ENCODE measurements around the gene STUM.
"Not testable (repeated sequence)": the region's sequence is repeated elsewhere in the genome, so short reads cannot be mapped to it uniquely, and the experiment has no call there.

Gene STUM, protein sequence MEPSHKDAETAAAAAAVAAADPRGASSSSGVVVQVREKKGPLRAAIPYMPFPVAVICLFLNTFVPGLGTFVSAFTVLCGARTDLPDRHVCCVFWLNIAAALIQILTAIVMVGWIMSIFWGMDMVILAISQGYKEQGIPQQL

DNA sequence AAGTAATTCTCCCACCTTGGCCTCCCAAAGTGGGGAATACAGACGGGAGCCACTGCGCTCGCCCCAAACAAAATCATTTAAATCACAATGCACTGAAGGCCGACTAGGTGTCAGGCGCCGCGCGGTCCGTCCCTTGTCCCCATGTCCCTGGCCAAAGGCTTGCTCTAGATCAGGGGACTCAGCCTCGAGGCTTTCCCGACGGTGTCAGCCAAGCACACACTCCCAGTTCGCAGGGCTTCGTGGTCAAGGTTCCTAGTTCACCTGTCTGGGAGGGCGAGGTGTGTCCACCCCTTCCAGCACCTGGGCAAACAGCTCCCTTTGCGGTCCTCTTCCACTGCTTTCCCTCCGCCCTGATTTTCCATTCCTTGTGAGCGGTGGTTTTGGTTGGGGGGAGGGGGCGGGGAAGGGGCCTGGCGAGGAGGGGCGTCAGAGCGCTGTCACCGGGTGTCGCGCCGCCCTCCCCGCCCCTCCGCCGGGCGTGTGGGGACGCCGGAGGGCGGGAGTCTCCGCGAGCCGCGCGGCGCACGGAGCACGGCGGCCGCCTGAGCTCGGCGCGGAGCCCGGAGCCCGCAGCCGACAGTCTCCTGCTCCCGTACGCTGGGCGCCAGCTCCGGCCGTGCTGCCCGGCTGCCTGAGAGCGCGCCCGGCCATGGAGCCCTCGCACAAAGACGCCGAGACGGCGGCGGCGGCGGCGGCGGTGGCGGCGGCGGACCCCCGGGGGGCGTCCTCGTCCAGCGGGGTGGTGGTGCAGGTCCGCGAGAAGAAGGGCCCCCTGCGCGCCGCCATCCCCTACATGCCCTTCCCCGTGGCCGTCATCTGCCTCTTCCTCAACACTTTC is at the start of gene STUM:
STUM (plus strand) TSS at position 509 of the 838 bp plus-strand sequence; CDS start at position 650, 141 bp downstream.
- peak; percentile 19 for DNase-seq
- peak; percentile 38 for ATAC-seq

DNA sequence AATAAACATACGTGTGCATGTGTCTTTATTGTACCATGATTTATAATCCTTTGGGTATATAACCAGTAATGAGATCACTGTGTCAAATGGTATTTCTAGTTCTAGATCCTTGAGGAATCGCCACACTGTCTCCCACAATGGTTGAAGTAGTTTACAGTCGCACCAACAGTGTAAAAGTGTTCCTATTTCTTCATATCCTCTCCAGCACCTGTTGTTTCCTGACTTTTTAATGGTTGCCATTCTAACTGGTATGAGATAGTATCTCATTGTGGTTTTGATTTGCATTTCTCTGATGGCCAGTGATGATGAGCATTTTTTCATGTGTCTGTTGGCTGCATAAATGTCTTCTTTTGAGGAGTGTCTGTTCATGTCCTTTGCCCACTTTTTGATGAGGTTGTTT is 48.9 kb upstream of the STUM start:
- not testable (repeated sequence) for DNase-seq, ATAC-seq

DNA sequence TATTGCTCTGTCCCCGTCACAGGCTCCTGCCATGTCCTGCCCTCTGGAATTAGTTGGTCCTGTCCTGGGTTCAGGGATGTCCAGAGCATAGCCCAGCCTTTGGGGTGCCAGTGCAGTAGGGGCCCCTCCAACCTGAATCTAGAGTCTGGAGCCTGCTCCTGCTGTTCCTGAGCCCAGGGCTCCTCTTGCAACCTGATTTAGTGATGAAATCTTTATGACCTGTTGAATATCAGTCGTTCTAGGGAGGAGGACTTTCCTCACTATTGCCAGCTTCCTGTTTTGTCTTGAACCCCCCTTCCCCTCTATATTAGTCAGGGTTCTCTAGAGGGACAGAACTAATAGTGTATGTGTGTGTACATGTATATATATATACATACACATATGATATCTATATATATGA is 42.5 kb upstream of the STUM start:
- DNase-seq (no peak), ATAC-seq (no peak)

DNA sequence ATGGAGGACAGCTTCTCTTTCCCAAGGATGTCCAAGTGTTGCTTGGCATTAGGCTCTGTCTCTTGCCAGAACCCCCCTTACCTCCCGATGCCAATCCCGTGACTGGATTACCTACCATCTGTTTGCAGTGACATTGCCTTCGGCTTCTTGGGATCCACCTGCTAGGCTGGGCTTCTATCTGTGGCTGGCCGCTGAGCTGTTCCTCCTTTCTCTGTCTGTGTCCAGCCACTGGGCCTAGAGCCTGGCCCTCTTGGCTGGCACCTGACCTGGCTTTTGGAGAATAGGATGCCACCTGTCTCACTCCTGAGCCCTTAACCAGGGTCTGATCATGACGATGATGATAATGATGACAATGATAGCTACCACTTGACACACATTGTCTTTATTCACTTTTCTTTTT is 41.6 kb upstream of the STUM start:
- ATAC-seq (no peak), DNase-seq (no peak)

DNA sequence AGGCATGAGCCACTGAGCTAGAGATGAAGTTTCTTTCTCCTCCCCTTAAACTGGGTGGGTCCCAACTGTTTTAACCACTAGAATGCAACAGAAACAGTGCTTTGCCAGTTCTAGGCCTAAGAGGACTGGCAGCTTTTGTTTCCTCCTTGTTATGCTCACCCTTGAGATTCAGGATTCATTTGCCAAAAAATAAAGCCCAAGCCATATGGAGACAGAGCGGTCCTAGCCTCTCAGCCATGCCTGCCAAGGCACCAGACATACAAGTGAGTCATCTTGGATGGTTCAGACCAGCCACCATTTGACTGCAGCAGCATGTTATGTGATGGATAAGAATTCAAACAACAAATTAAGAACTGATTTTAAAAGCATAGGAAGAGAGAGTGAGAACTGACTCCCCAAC is 38.1 kb upstream of the STUM start:
- no peak for ATAC-seq
- no peak for DNase-seq

DNA sequence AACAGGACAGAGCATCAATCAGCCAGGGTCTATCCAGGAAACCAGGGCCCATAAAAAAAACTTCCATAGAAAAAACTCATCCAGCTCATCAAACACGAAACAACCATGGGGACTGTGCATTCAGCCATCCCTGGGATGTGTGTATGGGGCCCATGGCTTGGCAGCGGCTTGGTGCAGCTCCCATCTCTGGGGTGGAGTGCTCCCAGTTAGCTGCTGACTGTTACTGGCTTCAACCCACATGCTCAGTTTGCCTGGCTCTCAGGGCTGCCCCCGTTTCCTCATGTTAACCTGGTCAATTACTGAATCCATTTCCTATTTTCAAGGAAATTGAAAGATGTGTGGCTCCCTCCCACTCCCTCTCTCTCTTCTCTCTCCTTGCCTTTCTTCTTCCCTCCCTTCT is 37.3 kb upstream of the STUM start:
- ATAC-seq (no peak), DNase-seq (no peak)

DNA sequence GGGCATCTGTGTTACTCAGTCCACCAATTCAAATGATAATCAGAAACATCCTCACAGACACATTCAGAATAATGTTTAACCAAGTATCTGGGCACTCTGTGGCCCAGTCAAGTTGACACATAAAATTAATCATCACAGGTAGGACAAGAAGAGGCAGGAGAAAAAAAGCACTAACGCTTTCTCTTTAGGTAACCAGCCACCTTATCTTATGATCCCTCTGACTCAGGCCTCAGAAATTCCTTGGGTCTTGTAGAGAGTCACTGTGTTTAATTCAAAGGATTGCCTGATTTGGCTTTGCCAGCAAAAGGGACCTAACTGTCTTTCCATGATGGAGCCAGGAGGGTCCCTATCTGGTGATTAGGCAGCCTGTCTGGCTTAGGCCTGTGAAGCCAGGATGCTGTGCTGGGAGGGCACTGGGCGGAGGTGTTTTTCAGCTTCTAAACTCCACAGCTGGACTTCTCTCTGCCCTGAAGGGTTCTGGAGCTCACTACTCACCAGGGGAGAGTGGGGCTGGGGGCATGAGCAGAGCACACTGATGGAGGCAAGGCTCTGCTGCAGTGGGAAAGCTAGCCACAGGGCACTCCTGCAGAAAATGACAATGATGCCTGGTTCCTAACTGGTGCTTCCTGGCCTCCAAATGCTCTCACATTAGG is 36.4 kb upstream of the STUM start:
- no peak for ATAC-seq
- no peak for DNase-seq

DNA sequence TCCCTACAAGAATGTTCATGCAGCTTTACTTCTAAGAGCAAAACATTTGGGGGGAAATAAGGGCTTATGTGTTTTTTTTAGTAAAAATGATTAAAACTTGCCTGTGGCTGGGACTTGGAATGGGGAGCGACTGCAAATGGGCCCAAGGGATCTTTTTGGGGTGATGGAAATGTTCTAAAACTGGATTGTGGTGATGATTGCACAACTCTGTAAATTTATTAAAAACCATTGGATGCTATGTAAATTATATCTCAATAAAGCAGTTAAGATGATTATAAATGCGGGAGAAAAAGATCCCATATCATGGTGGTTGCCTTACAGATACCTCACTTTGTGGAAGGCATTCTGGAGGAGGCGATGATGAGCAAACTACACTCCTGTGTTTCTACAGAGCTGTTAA is 30.2 kb upstream of the STUM start:
- no peak for ATAC-seq

DNA sequence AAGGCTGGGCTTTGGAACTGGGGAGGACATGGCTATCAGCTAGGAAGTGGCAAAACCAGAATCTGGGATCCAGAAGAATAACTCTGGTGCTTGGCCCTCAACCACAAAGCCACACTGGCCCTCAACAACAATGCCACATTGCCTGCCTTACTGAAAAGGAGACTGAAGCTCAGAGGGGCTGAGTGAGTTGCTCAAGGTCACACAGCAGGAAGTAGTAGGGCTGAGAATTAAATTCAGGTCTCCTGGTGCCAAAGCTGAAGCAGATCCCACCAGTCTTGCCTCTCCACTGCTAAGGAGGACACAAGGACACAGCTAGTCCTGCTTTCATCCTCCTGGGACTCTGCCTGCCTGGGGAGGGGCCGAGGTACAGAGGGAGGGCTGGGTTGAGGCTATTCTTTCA is 29.4 kb upstream of the STUM start:
- DNase-seq = no peak

More for the DNA sequence above, 30.2 kb upstream of the STUM start:
- DNase-seq = no peak

DNA sequence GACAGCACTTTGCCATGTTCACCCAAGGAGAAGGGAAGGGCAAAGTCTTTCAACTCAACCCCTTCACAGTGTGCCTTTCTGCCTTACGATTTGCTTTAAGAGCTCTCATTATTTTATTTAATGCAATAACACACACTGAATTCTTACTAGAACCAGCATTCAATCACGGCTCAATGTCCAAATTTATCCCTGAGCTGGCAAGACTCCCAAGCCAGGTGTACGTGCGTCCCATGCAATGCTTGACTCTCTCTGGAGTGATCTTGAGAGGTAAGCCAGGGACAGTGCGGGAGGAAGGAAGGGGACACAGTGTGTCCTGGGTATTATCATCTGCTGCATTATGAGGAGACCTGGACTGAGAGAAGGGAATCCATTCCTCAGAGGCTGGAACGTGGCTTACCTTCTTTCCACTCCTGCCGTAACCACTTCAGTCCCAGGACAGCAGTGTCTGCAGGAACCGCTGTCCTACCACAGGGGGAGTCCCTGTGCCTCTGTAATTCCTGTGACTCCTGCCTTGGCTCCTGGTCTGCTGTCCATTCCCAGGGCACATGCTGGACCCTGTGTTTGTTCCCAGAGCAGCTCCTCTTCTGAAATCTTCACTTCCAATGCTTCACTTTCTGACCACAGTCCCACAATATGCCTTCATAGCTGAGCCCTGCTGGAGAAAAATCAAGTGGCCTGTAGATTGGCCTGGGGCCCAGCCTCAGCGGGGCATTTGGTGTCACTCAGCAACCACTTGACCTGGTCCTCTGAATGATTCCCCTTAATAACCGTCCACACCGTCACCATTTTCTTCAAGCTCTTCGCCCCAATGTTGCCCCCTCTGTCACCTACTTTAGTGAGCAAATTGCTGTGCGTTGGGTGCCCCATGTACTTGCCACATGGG is 28.6 kb upstream of the STUM start:
- DNase-seq = no peak
- no peak for ATAC-seq

More for the DNA sequence above, 29.4 kb upstream of the STUM start:
- no peak for ATAC-seq

DNA sequence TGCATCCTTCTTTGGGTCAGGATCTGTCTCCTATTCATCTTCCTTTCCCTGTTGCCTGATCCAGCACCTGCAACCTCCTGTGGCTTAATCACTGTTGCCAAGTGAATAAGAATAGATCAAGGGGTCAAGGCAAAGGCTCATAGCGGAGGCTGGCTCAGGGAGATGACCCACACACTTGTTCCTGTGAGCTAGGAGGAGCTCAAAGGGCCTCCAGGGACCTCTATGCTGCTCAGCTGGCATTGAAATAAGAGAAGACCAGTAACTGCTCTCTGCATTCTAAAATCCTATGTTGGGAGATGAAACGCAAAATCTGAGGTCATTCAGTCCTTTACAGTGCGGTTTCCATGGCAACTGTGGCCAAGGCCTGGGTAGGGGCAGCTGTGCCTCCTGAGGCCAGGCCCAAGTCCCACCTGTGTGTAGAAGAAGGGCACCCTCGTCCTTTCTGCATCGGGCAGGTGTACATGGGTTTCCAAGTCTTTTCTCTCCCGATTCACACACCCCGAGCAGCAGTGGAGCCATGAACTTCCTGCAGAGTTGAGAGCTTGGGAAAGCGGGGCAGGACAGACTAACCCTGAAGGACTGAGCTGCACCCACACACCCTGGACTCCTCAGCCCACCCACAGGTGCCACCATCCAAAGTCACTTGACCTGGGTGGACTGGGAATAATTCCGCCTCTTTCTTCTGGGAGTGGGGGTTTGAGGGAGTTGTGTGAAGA is 27.8 kb upstream of the STUM start:
- ATAC-seq (no peak), DNase-seq (no peak)

DNA sequence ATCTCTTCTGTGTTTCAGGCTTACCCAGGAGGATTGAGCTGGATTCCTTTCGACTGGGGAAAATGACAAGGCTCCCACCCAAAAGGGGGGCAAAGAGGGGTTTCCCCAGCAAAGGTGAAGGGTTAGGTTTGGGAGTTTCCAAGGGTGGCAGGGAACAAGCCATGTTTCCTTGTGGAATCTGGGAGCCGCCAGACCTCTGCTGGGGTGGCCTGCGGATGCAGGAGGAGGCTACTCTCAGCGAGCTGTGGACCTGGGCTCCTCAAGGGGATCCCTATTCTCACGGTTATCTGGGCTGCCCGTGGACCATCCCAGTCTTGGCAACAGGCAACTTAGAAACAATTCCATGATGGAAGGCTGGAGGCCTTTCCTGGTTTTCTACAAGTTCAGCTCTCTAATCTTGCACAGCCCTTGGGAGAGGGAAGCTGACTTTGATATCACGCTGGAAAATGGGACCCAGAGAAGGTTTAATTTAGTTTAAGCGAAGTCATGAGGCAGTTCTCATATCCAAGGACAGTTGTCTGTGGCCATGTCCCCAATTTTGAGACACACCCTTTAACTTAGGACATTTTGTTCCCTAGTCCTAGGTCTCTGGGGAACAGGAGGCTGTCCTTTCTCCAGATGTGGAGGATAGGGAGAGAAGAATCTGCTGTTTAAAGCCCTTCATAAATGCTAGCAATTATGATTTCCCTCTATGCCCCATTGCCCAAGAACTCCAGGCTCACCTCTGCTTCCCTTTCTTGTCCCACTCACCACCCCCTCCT is 24.7 kb upstream of the STUM start:
- no peak for ATAC-seq
- DNase-seq = no peak

DNA sequence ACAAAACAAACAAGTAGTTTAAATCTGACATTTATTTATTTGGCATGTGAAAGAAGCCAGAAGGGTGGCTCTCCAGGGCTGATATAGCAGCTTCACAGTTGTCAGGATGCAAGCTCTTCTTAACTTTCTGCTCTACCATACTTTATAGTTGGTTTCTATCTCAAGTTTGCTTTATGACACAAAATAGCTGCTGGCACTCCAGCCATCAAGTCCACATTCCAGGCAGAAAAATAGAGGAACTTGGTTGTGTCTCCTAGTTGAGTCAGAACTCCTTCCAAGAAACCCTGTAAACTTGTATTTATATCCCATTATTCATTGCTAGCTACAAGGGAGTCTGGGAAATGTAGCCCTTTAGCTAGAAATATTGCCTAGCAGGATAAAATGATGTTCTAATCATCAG is 24.0 kb upstream of the STUM start:
- no peak for ATAC-seq
- DNase-seq = no peak

DNA sequence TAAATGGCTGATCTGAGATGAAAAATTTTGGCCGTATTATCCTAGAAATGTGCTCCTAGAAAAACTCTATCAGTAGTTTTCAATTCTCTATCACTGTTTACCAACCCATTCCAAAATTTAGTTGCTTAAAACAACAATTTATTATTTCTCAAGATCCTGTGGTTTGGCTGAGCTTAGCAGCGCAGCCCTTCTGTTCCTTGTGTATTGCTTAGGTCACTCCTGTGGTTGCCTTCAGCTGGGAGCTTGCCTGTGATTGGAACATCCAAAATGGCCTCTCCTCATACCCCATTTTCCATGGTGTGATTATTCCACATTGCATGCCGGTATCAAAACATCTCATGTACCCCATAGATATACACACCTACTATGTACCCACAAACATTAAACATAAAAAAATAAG is 22.8 kb upstream of the STUM start:
- ATAC-seq = no peak
- no peak for DNase-seq

DNA sequence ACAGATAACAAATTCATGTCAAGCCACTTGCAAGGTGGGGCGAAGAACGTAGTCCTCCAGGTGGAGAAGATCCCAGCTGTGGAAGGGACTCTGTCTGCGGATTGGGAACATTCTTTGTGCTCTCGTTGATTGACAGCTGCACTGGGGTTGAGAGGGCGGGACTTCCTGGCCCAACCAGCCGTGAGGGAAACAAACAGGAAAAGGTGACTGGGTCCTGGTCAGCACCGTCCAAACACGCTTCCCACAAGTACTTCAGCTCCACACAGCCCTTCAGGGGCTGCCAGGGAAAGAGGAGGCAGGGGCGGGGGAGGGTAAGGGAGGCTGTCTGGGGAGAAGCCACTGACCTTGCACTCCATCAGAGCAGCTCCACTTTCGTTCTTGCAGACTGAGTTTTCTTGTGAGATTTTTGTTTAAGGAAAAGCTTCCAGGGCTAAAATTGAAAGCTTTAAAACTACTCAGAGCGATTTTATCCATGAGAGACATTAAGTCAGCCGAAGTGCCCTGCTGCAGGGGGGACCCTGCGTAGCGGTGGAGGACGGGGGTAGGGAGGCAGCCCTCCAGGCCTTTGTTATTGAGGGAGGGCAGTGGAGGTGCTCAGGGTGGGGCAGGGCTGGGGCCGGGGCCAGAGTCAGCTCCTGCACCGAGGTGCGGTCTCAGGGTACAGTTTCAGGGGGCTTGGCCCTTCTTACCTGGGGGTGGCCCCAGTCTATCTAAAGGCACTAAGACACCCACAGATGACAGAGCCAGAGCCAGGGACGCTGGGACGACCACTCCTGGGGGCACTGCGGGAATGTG is 21.6 kb upstream of the STUM start:
- ATAC-seq = no peak
- no peak for DNase-seq

DNA sequence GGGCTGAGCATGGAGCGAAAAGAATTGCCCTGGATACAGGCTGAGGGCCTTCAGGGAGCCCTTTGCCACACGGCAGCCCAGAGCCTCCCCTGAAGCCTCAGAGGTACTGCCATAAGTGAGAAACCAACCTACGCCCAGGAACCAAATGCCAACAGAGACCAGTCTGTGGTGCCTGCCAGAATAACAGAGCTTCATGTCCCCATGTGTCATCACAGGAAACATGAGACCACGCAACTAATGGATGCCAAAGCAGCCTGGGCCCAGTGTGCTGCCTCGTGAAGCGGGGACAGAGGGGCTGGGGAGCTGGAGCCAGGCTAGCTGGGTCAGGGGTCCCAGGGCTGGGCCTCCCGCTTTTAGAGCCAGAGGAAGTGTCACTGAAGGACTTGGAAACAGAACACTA is 18.7 kb upstream of the STUM start:
- peak; percentile 54 for ATAC-seq
- DNase-seq = no peak

DNA sequence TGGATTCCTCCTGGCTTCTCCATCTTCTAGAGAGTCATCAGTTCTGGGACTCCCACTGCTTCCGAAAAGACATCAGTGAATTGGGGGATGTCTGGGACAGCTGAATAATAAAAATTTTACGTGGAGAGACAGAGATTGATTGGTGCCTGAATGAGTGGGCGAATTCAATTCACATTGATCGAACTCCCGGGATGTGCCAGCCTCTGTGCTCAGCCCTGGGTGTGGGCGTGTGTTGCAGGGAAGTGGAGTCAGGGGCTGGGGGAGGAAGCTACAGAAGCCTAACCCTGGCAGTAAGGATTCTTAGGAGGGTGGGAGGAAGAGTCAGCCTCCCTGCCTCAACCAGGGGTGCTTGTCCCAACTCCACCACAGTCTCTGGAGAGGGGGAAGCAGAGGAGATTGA is 18.0 kb upstream of the STUM start:
- DNase-seq (no peak), ATAC-seq (no peak)

DNA sequence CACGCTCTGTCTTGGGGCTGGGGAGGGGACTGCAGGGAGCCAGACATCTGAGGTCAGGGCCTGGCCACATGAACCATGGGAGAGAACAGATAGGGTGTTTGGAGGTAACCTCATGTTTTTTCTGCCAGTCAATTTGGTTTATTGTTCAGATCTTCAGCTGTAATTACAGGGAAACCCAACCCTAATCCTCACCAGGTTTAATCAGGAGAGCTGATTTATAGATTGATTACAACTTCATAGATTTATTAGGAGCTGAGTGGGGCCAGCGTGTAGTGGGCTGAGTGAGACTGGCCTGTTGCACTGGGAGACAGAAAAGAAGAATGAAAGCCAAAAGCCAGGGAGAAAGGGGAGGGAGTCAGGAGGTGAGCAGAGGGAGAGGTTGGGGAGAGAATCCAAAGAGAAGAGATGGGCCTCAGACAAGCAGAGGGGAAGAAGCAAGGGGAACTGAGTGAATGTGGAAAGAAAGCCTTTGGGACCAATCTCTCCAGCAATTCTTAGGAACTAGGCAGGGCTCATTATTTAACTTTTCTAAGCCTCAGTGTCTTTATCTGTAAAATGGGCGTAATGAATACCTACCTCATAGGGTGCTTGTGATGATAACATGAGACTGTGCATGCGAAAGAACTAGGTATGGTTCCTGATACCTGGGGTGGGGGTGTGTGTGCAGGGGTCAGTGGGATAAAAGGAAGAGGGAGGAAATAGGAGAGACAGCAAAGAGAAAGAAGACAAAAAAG is 17.0 kb upstream of the STUM start:
- no peak for ATAC-seq
- no peak for DNase-seq

DNA sequence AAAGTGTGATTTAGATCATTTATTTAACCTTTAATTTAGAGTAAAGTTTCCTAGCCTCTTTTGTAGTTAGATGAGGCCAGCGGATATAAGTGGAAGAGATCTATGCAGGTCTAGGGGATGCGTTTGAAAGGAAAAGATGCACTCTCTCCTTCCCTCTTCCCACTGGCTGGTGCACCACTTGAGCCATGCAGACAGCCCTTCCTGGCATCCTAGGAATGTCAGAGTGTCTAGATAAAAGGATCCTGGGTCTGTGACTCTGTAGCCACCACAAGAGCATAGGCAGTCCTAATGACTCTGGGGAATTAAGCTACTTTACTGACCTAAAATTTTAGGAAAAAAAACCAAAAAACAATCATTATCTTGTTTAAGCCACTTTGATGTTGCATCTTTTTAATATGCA is 16.0 kb upstream of the STUM start:
- ATAC-seq (no peak), DNase-seq (no peak)

DNA sequence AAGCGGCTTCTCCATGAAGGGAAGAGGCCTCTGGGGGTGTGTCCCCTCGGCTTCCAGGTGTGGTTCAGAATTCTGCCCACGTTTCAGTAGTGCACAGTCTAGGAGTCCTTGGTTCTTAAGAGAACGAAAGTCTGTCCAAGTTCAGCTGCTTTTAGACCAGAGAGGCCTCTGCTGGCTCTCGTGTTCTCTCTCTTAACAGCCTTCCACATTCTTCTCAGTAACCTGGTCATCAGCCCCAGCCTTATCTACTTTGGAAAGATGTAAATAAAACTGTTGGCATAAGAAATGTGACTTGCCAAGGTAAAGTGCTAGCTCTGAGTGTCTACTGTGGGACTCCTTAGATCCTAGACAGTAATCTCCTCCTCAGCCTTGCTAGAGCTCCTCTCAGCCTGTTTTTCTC is 15.3 kb upstream of the STUM start:
- no peak for ATAC-seq
- no peak for DNase-seq

All from stimulated activated naive CD8-positive, alpha-beta T cell treated with anti-CD3 and anti-CD28 coated beads, Interleukin-15, Interleukin-2, amounts not matched to agents 100 U/mL and 50 U/mL, for 24 hours (primary cell).